Sigmoid colon (tissue), 7 donors: ENCODE data around the gene RUNX2. TPM values are rescaled to one million over a fixed set of nuclear protein-coding genes. Genes with fewer than 3 reads are reported as not detected.

Experiments used
- DNase-seq: peaks from one replicate; pipeline ENCODE4 v3.0.0-alpha.2; 2019
- H3K27ac ChIP-seq, 4 donors: fragments of 200-600 bp; sonication (generic); one replicate each; pipeline ENCODE4 v1.5.1; 2016 to 2019; ENCODE audit warnings: mild to moderate bottlenecking in 1 of 4
- H3K27me3 ChIP-seq, 3 donors: fragments of 200-600 bp; sonication (generic); one replicate each; pipeline ENCODE4 v1.5.1; 2019; ENCODE audit warnings: mild to moderate bottlenecking in 1 of 3
- H3K36me3 ChIP-seq, 4 donors: fragments of 200-600 bp; sonication (generic); one replicate each; pipeline ENCODE4 v1.5.1; 2016 to 2019
- H3K4me1 ChIP-seq, 4 donors: fragments of 200-600 bp; sonication (generic); one replicate each; pipeline ENCODE4 v1.5.1; 2017 to 2019
- H3K4me3 ChIP-seq, 4 donors: fragments of 200-600 bp; sonication (generic); one replicate each; pipeline ENCODE4 v1.5.1; 2017 to 2019; ENCODE audit warnings: mild to moderate bottlenecking in 2 of 4, moderate library complexity in 1 of 4
- H3K9me3 ChIP-seq, 4 donors: fragments of 200-600 bp in 3 of 4; sonication (generic) in 3 of 4; one replicate each; pipeline versions ENCODE4 v1.5.1 to v1.6.1; 2013 to 2019
- CTCF ChIP-seq, 4 experiments: fragments of 450-650 bp in 3 of 4; fragments of 200-600 bp in 1 of 4; IDR thresholded peaks; one replicate each; pipeline ENCODE4 v1.5.1; 2016 to 2019; ENCODE audit warnings: antibody characterized with exemption in 4 of 4, mild to moderate bottlenecking in 3 of 4, moderate library complexity in 2 of 4
- EP300 ChIP-seq, 4 donors: sonication (generic); formaldehyde crosslinking; IDR thresholded peaks; one replicate each; pipeline ENCODE4 v1.6.1; 2017; ENCODE audit warnings: antibody characterized with exemption in 4 of 4
- POLR2A ChIP-seq, 2 donors: fragments of 450-650 bp; IDR thresholded peaks; one replicate each; pipeline ENCODE4 v1.6.1; 2016; ENCODE audit warnings: antibody characterized with exemption in 2 of 2, mild to moderate bottlenecking in 2 of 2, moderate library complexity in 2 of 2
- POLR2AphosphoS5 ChIP-seq, 4 donors: sonication (generic); formaldehyde crosslinking; IDR thresholded peaks; one replicate each; pipeline ENCODE4 v1.6.1; 2017; ENCODE audit warnings: antibody characterized with exemption in 4 of 4
- WGBS, 2 donors: extraction: QIAGEN DNeasy Blood & Tissue Kit; methylation state at CpG; one replicate each; pipeline ENCODE4 v1.1.7; 2013; 5-methylcytosine and 5-hydroxymethylcytosine counted together
- intact Hi-C: fragments of 100-400 bp; cut with DNase I; formaldehyde crosslinking; loops from one replicate; pipeline ENCODE4 v1.15.1; 2023
- polyA plus RNA-seq, 3 donors: library from polyadenylated mRNA; stranded (reverse); fragments of 200-250 nt; gene quantifications; one replicate each; pipeline ENCODE4 v1.2.3, GENCODE V29; 2013
- total RNA-seq, 4 donors: library from RNA; depleted of rRNA; stranded (reverse); fragments of >200 nt; gene quantifications; one replicate each; pipeline ENCODE4 v1.1.0, GENCODE V29; 2016
- donor health status: healthy with polysubstance abuse.
- donor health status: Bipolar disorder and iron deficiency.
- donor health status: healthy.

The RUNX2 gene
- total and polyA plus RNA-seq, 7 donors: 0.92 to 4.7 (median 2.9) TPM

DNA sequence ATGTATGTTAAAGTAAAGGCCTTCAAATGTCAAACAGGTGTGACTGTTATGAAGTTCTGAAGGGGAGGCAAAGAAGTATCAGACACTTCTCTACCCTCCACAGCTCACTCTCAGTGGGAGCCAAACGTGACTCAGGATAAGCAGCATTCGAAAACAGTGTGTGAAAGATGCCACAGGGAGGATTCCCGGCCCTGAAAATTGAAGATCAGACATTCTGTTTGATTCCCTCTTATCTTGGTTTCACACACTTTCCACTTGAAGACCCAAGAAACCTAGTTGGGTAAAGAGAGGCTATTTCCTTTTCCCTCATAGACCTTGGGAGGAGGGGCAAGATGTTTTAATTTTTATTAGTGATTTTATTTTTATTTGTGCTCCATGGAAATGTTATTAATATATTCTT is 213.8 kb downstream of the RUNX2 start:
- Histone ChIP-seq H3K4me1 (peaks cover 0 to 4% (median 0%) of the 10 kb centered on the region in 4 donors), H3K4me3 (no peak overlapping the region), H3K36me3 (no peaks in the 10 kb centered on the region), H3K27ac (no peak overlapping the region), H3K9me3 (no peaks in the 10 kb centered on the region), H3K27me3 (no peaks in the 10 kb centered on the region)
- WGBS, 2 donors: 85 to 88% methylated on average over 3 of the region's 3 CpGs
- intact Hi-C loops: no loop called here
- DNase-seq: no peak
- no peak for TF ChIP-seq CTCF (IDR thresholded peaks at IDR 0.05)
- TF ChIP-seq EP300 (IDR thresholded peaks at IDR 0.05): no peak
- TF ChIP-seq POLR2A (IDR thresholded peaks at IDR 0.05): no peak
- TF ChIP-seq POLR2AphosphoS5 (IDR thresholded peaks at IDR 0.05): no peak

DNA sequence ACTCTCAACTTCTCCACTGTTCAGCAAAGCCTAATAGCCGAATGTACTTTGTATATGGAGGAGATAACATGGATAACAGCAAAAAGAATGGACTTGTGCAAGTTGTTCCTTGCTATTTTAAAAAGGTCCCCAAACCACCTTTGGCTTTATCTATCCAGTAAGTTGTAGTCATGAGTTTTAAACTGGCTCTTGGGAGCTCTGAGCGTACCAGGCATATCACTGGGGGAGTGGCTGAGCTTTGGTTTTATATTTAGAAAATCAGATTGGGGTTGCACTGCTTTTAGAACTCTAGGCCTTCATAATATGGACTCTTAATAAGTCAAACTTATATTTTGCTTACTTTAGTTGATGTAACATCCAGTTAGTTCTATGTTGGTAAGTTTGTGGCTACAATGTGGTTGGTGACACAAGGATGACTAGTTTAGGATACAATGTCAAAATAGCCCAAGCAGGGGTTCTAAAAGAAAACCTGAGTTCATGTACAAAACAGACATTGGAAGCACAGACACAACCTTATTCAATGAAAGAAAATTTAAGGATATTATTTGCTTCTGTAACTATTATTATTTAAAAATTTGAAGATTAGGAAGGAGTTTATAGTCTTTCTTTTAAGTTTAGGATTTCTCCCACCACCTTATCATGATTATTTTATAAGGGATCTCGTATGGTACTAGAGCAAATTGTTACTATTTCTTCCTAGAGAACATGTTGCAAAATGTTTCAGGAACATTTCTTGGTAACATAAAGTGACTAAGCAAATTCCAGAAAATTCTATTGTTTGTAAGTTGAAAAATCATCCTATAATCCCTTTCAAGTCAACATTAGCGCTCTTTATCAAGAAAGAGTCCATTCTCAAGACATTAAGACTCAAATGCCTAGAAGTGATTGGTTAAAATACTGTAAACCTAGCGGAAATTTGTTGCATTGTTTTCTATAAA is 215.4 kb downstream of the RUNX2 start:
- DNase-seq: no peak
- intact Hi-C loops: no loop called here
- TF ChIP-seq CTCF (IDR thresholded peaks at IDR 0.05): no peak
- TF ChIP-seq POLR2A (IDR thresholded peaks at IDR 0.05): no peak
- no peak for TF ChIP-seq POLR2AphosphoS5 (IDR thresholded peaks at IDR 0.05)
- no peak for TF ChIP-seq EP300 (IDR thresholded peaks at IDR 0.05)
- Histone ChIP-seq H3K27me3 (no peaks in the 10 kb centered on the region), H3K4me3 (no peak overlapping the region), H3K9me3 (no peaks in the 10 kb centered on the region), H3K4me1 (peaks cover 0 to 4% (median 0%) of the 10 kb centered on the region in 4 donors), H3K27ac (no peak overlapping the region), H3K36me3 (no peaks in the 10 kb centered on the region)
- 86 to 92% methylated on average over 5 of the region's 5 CpGs for WGBS, 2 donors

- peaks cover 0 to 4% (median 0%) of the 10 kb centered on the region in 4 donors for H3K4me1 ChIP-seq
- DNase-seq: no peak
- no peak overlapping the region for H3K4me3 ChIP-seq
- WGBS, 2 donors: 94 to 98% methylated on average over 2 of the region's 2 CpGs
- H3K27ac ChIP-seq: no peak overlapping the region
- no peaks in the 10 kb centered on the region for H3K27me3 ChIP-seq
- no peaks in the 10 kb centered on the region for H3K9me3 ChIP-seq
- intact Hi-C loops: no loop called here
- TF ChIP-seq EP300 (IDR thresholded peaks at IDR 0.05) (no peak), POLR2A (IDR thresholded peaks at IDR 0.05) (no peak), CTCF (IDR thresholded peaks at IDR 0.05) (no peak), POLR2AphosphoS5 (IDR thresholded peaks at IDR 0.05) (no peak)
- H3K36me3 ChIP-seq: no peaks in the 10 kb centered on the region
Measured at GRCh38 chr6:45545416-45545815, 217.3 kb downstream of the RUNX2 start.

DNA sequence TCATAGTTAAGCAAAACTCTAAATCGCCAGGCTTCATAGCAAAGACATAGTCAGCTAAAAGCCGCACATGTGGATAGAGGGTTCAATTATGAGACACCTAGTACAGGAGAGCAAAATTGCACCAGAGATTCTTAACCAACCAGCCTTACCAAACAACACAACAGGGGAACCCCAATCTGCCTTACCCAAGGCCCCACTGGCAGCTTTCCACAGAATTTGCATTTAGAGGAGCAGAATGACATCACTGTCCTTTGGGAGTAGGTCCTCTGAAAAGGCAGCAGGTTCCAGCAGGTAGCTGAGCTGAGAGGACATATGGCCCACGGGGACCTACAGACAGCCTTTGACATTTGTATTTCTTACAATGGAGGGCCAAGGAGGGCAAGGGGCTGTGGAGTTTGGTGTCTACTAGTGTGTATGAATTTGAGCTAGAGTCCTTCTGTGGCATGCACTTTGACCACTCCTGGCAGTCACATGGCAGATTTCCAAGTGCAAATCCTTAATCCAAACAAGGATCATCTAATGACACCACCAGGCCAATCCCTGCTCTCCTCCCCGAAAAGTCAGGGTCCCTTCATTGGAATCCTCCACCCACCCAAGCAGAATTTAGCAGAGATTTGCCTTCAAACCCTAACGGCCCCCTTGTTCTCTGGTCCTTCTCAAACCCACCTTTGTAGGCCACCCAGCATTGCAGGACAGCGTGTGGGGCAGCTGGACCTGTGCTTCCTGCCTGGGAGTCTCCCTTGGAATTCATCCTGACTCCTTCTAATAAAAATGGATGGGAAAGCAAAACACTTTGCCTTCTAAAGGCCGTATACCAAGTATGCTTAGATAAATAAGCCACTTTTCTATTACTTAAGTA is 220.8 kb downstream of the RUNX2 start:
- intact Hi-C loops: no loop called here
- 76 to 82% methylated on average over 7 of the region's 7 CpGs for WGBS, 2 donors
- TF ChIP-seq EP300 (IDR thresholded peaks at IDR 0.05) (no peak), CTCF (IDR thresholded peaks at IDR 0.05) (no peak)
- Histone ChIP-seq H3K9me3 (no peaks in the 10 kb centered on the region), H3K4me3 (no peak overlapping the region), H3K4me1 (no peaks in the 10 kb centered on the region), H3K27ac (no peak overlapping the region), H3K36me3 (no peaks in the 10 kb centered on the region), H3K27me3 (no peaks in the 10 kb centered on the region)
- DNase-seq: no peak
